Stimulated activated CD8-positive, alpha-beta memory T cell treated with anti-CD3 and anti-CD28 coated beads, Interleukin-4, amount 100 ng/mL, for 1 hour (primary cell): ENCODE data around the gene UBE2L3.
"Not testable (repeated sequence)": the region's sequence is repeated elsewhere in the genome, so short reads cannot be mapped to it uniquely, and the experiment has no call there.

Source experiments
- DNase-seq, 2 donors: peaks; one replicate each; pipeline ENCODE4 v3.0.0-alpha.2; 2020; ENCODE audit warnings: low read depth in 2 of 2, low spot score in 1 of 2

UBE2L3 gene

DNA sequence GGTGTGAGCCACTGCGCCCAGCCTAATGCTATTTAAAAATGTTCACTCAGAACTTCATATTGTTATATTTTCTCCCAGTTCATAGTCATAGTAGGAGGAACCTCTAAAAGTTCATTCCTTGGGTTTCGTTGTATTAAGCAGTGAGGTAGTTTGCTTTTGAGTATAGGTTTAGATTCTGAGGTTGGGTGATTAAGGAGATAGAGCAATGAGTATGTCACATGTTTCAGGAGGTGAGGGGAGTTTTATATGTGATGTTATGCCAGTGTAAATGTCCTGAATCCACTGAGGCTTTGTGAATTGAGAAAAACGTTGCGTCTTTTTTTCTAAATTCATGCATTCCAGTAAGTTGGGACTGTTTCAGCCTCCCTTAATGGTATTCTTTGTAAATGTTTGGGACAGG lies 4.2 kb downstream of the UBE2L3 start:
- DNase-seq: no peak

DNA sequence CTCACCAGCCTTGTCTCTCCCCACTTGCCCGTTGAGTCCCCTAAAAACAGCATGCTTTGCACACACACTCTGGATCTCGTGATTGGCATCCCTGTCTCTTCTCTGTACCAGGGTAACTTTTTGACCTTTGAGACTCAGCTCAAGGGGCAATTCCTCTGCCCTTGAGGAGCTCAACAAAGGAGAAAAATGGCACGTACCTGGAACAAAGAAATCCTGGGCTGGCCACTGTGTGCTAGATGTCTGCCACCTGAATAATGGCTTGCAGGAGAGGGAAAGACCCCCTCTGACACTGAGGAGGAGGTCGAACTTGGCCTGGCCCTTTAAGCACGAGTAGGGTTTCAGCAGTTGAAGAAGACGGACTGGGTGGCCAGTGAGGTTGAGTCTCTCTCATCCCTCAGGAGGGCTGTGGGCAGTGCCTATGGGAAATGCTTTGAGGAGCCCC lies 5.8 kb downstream of the UBE2L3 start:
- no peak for DNase-seq

DNA sequence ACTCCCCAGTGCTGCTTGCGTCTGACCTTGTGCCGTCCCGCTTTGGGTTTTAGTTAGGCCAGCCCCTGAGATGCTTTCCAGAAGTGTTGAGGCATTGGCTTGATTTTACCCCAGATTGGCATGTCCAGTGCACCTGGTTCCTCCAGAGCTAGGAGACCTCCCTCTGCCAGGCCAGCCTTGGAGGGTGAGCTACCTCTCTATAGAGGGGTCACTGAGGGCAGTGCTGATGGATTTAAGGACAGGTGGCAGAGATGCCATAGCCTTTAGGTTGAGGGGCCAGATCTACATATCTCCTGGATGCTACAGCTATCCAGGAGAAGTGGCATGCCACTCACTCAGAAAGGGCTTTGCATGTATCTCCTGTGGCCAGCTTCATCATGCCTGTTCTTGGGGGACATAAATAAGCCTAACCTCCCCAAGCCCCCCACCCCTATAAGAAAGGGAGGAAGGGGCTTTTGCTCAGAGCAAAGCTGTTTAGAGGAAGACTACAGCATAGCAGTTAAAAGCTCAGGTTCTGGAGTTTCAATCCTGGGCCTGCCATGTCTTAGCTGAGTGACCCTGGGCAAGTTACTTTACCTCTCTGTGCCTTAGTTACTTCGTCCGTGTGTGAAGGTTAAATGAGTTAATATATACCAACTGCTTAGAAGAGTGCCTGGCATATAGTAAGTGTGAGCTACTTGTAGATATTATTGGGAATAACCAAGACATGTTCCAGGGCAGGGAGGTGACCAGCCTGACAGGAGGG lies 6.4 kb downstream of the UBE2L3 start:
- no peak for DNase-seq

DNA sequence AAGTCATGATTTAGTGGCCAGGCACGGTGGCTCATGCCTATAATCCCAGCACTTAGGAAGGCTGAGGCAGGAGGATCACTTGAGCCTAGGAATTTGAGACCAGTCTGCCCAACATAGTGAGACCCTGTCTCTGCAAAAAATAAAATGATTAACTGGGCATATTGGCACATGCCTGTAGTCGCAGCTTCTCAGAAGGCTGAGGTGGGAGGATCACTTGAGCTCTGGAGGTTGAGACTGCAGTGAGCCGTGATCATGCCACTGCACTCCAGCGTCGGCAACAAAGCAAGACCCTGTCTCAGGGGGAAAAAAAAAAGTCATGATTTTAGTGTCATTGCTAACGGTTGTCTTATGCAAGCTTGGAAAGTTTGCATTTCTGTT lies 11.9 kb downstream of the UBE2L3 start:
- DNase-seq: no peak

DNA sequence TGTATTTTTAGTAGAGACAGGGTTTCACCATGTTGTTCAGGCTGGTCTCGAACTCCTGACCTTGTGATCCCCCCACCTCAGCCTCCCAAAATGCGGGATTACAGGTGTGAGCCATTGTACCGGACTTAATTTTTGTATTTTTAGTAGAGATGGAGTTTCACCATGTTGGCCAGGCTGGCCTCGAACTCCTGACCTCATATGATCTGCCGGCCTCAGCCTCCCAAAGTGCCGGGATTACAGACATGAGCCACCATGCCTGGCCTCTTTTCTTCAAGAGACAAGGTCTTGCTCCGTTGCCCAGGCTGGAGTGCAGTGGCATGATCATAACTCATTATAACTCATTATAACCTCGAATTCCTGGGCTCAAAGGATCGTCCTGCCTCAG lies 13.1 kb downstream of the UBE2L3 start:
- DNase-seq: not testable (repeated sequence)

DNA sequence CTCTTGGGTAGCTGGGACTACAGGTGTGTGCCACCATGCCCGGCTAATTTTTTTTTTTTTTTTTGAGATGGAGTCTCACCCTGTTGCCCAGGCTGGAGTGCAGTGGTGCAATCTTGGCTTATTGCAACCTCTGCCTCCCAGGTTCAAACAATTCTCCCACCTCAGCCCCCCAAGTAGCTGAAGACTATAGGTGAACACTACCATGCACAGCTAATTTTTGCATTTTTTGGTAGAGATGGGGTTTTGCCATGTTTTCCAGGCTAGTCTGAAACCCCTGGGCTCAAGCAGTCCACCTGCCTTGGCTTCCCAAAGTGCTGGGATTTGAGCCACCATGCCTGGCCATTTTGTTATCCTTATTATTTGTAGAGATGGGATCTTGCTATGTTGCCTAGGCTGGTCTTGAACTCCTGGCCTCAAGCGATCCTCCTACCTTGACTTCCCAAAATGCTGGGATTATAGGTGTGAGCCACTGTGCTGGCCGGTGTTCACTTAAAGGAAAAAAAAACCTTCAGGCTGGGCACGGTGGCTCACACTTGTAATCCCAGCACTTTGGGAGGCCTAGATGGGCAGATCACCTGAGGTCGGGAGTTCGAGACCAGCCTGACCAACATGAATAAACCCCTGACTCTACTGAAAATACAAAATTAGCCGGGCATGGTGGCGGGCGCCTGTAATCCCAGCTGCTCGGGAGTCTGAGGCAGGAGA lies 13.6 kb downstream of the UBE2L3 start:
- not testable (repeated sequence) for DNase-seq

DNA sequence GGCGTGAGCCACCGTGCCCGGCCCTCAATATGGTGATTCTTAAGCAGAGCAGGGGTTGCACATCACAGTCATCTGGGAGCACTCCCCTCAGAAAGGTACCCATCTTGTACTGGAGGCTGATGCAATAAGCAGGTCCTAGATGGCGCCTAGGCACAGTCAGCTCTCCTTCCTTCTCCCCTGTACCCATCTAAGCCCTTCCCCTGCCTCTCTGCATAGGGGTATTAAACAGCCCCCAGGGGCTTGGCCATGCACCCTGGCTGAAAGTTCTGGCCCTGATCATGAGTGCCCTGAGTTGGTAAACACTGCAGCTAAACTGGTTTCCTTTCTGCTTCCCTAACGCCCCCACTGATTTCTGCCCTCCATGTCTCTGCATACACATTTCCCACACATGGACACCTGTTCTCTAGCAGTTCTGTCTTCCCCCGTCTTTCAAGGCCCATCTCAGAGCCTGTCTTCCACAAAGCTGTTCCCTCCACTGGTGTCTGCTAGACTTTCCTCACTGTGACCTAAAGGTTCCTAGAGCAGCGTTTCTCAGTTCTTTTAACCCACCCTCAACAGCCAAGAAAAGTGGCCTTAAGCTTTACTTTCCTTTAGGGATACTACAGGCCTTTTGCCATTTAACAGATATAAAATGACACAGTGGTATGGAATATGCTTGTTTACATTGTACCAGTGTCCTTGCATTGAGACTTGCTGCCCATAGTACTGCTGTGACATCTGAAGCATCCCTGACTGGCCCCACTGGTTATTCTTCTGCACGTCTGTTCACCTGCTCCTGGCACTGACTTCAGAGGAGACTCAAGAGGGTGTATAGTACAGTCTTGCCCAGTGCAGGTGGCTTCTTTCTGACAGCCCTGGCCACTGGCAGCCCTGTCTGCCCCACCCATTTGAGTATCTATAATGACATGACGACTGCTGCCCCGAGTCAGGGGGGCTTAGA lies 15.6 kb downstream of the UBE2L3 start:
- DNase-seq: no peak

DNA sequence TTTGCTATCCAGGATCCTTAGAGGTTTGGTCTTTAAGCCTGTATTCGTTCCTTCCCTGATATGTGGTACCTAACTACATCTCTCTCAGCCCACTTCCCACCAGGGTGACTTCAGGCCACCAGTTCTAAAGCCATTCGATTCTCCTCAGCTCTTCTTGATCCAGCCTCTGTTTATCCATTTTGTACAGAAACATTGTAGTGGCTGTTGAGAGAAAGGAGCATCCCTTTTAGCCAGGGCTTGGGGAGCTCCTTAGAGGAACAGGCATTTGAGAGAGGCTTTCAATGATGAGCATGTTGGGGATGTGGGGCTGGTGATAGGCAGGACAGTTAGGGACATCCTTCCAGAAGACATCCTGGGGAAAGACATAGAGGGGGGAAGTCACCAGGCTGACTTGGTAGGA lies 17.9 kb downstream of the UBE2L3 start:
- DNase-seq: no peak

DNA sequence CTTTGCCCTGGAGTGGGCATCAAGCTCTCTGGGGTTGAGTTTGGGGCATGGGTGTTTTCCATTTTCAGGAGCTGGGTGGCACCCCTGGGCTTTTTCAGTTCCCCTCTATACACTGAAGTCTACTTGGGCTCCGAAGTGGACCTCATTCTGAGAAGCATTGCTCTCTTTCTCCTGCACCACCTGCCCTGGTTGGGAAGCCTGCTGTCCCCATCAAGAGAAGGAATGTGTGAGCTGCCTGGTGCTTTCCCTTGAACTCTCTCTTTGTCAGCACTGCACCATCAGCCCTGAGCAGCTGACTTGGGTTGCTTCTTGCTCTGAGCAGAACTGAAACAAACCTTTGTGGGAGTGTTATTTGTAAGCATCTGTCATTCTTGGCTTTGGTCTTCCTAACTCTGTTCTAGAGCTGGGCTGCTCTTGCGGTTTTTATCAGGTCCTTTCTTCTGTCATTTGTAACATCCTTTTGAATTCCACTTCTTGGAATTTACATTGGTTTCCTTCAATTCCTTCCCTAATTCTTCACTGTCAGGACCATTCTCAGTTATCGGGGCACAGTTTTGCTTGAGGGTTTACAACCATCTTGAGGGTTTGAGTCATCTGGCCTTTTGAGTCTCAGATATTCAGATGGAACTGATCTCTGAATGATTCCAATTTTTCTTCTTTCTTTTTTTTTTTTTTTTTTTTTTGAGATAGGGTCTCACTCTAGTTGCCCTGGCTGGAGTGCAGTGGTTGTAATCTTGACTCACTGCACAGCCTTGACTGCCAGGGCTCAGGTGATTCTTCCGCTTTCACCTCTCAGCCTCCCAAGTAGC lies 20.5 kb downstream of the UBE2L3 start:
- DNase-seq: no peak

DNA sequence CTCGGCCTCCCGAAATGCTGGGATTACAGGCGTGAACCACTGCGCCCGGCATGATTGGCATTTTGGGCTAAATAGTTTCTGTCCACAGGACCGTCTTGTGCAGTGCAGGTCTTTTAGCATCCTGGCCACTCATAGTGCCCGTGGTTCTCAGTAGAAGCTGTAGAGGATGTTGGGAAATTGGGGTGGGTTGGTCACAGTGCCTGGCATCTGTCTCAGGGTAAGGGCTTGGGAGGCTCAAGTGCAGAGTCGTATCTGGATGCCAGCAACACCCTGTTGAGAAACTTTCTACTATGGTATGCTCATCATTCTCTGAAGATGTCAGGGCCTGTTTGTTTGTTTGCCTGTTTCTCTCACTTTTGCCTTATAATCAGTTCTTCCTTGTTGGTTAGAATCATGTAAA lies 21.9 kb downstream of the UBE2L3 start:
- DNase-seq: no peak

DNA sequence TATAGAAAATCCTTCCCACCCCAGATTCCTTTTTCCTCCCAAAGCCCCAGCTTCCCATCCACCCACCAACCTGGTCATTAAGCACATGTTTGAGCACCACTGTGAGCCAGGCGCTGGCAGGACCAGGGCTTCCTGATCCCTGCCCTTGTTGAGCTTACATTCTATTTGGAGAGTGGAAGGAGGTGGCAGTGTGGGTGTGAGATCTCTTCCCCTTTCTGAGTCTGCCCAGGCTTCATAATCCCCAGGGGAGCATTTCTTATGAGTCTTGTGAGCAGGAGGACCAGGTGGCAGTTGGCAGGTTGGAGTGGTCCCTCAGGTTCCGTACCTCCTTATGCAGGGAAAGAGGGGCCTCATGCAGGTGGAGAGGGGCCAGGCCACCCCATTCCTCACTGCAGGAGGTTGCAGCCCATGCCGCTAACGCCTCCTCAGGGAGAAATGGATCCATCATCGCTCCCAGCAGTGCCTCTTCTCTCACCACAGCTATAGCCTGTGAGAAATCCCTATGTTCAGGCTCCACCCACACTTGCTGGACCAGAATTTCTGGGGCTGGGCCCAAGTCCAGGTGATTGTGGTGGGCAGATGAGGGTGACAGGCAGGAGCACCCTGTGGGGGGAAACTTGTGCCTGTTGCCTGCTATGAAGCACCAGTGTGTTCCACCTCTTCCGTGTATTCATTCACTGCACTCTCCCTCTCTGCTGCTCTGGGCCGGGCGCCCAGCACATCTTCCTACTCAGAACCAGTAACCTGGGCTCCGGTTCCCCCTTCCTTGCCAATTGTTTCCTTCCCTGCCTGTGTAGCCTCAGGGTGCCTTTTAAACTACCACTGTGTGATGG lies 23.5 kb downstream of the UBE2L3 start:
- DNase-seq: no peak

DNA sequence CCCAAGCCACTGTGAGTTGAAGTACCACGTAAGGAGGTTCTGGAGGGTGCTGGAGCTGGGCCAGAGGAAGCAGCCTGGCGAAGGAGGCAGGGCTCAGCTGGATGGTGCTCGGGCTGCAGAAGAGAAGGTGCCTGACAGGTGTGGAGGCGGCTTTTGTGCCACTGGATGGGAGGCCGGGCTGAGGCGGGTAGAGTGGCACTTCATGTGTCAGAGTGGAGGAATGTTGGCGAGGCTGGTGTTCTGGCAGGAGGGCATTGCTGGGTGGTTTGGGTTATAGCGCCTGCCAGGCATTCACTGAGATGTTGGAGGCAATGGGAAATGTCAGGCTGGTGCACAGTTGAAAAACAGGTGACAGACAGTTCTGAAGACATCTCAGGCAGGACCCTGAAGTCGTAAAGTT lies 24.2 kb downstream of the UBE2L3 start:
- DNase-seq: no peak

DNA sequence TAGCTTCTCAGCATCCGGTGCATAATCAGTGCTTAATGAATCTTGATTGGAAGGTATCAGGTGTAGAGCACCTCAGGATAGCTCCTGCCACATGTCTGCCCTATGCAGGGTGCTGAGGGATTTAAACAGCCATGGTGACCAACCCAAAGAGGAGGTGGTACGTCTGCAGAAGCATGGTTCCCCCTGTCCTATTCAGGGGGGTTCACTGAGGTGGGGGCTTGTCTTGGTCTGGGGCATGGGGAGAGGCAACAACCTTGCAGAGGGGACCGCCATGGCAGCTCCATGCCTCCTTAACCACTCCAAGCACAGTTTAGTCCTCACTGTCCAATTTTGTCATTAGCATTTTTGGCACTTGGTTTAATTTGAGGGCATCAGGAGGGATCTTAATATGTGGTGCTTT lies 24.9 kb downstream of the UBE2L3 start:
- no peak for DNase-seq

DNA sequence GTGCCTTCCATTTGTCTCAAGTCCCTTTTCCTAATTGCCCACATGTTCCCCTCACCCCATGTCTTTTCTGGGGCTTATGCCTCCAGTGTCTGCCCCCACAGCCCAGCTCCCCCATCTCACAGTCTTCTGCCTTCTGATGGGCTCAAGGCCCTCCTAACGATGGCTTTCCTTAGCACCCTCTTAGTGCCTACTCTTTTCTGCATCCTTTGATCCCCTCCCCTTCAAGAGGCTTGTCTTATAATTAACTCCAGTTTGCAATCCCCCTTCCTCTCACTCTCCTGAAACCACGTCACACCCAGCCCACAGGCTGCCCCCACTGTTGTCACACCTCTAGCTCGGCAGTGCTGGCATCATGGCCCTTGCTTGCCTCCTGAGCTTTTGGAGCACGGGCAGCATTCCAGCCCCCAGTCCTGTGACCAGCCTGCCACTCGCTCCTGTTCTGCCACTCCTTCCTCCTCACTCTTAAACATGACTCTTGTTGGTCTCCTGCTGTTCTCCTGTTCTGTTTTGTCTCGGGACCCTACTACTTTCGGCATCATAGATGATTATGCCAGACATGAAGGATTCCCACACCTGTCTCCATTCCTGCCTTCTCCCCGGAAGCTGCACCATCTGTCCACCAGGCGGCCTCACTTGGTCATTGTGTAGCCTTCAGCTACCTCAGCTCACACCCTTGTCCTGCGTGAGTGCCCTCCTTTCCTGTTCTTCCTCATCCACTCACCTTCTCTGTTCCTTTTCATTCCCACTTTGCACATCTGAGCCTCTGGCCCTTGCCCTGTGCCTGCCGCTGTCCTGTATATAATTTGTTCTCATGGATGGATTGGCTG lies 26.1 kb downstream of the UBE2L3 start:
- no peak for DNase-seq

DNA sequence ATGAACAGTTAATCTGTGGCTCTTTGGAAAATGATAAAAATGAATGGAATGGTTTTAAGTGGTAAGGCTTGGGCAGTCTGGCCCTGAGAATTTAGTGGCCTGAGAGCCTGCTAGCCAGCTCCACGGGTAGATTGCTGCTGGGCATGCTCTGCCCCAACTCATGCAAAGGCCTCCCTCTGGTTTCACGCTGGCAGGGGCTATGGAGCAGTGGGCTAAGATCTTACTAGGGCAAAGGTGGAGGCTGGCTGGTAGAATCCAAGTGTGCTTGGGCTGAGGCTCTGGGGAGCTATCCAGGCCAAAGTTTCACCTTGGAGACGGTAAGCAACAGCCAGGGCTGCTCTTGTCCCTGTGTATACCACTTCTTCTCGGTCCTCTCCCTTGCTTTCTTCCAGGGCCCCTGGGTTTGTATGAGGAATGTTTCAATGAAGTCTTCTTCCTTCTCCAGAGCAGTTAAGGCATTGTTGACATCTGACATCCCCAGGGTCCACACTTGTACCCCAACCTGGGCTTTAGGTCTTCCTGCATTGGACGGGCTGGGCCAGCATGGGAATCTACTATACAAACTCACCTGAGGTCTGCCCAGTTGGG lies 27.4 kb downstream of the UBE2L3 start:
- no peak for DNase-seq

DNA sequence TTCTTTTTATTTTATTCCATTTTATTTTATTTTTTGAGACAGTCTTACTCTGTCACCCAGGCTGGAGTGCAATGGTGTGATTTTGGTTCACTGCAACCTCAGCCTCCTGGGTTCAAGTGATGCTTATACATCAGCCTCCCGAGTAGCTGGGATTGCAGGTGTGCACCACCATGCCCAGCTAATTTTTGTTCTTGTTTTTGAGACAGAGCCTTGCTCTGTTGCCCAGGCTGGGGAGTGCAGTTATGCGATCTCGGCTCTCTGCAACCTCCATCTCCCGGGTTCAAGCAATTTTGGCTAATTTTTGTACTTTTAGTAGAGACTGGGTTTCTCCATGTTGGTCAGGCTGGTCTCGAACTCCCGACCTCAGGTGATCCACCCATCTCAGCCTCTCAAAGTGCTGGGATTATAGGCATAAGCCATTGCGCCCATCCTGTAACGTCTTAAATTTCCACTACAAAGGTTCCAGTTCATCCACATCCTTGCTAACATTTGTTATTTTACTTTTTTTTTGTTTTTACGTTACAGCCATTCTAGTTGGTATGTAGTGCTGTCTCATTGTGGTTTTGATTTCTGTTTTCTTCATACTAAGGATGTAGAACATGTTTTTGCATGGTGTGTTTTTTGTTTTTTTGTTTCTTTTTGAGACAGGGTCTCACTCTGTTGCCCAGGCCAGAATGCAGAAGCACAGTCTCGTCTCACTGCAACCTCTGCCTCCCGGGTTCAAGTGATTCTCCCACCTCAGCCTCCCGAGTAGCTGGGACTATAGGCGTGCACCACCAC lies 29.0 kb downstream of the UBE2L3 start:
- not testable (repeated sequence) for DNase-seq

DNA sequence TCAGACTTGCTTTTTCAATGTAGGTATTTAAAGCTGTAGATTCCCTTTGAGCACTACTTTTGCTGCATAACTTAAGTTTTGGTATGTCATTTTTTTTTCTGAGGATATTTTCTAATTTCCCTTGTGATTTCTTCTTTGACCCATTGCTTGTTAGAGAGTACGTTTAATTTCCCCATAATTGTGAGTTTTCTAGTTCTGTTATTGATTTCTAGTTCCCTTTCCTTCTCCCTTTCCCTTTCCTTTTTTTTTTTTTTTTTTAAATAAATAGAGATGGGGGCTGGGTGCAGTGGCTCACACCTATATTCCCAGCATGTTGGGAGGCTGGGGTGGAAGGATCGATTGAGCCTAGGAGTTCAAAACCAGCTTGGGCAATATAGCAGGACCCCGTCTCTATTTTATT lies 30.8 kb downstream of the UBE2L3 start:
- no peak for DNase-seq
